ENCODE data around the gene C12orf42.

DNA sequence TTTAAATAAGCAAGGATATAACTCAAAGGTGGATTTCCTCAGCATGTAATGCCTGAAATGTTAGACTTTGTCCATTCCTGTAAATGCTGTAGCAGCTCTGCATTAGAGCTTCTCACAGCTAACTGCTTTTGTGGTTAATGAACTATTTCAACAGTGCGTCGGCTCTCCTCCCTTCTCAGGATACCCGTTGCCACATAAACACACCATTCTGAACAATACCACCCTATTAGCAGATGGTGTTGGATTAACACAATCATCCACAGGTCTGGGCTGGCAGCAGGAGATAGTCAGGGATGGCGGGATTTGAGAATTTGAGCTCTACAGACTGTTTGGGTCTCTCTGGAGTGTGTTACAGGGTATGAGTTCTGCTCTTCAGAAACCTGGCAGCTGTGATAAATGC, 33.5 kb upstream of the C12orf42 start:
- TF ChIP-seq, protein P1, sequence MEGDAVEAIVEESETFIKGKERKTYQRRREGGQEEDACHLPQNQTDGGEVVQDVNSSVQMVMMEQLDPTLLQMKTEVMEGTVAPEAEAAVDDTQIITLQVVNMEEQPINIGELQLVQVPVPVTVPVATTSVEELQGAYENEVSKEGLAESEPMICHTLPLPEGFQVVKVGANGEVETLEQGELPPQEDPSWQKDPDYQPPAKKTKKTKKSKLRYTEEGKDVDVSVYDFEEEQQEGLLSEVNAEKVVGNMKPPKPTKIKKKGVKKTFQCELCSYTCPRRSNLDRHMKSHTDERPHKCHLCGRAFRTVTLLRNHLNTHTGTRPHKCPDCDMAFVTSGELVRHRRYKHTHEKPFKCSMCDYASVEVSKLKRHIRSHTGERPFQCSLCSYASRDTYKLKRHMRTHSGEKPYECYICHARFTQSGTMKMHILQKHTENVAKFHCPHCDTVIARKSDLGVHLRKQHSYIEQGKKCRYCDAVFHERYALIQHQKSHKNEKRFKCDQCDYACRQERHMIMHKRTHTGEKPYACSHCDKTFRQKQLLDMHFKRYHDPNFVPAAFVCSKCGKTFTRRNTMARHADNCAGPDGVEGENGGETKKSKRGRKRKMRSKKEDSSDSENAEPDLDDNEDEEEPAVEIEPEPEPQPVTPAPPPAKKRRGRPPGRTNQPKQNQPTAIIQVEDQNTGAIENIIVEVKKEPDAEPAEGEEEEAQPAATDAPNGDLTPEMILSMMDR (IDR thresholded peaks at IDR 0.05; ENCODE audit: low read length), result no peak
- TF ChIP-seq EZH2 (IDR thresholded peaks at IDR 0.05; ENCODE audit: borderline replicate concordance, low read length), result no peak
